ENCODE data around the gene ZC3H6.

DNA sequence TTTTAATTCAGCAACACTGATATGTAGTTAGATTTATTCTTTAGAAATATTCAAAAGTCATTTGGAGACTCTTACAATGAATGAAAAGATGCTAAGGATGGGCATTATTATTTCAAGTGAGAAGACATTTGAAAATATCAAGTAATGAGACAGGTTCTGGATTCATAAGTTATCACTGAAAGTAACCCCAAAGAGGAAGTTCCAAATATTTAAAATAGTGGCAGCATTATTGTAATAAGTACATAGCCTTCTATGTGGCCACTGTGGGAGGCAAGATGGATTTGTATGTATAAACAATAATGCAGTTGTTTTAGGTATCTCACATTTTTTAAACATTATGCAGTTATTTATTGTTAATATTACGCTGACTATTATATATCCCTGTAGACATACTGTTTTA, 29.7 kb downstream of the ZC3H6 start:
- TF ChIP-seq EZH2 (optimal IDR thresholded peaks at IDR 0.05; ENCODE audit: low read depth, low read length) (no peak), EZH2phosphoT487 (IDR thresholded peaks at IDR 0.05; ENCODE audit: low read length) (no peak)
- TF ChIP-seq, protein P1, sequence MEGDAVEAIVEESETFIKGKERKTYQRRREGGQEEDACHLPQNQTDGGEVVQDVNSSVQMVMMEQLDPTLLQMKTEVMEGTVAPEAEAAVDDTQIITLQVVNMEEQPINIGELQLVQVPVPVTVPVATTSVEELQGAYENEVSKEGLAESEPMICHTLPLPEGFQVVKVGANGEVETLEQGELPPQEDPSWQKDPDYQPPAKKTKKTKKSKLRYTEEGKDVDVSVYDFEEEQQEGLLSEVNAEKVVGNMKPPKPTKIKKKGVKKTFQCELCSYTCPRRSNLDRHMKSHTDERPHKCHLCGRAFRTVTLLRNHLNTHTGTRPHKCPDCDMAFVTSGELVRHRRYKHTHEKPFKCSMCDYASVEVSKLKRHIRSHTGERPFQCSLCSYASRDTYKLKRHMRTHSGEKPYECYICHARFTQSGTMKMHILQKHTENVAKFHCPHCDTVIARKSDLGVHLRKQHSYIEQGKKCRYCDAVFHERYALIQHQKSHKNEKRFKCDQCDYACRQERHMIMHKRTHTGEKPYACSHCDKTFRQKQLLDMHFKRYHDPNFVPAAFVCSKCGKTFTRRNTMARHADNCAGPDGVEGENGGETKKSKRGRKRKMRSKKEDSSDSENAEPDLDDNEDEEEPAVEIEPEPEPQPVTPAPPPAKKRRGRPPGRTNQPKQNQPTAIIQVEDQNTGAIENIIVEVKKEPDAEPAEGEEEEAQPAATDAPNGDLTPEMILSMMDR (IDR thresholded peaks at IDR 0.05; ENCODE audit: low read length): no peak
